HEK293 (cell line): ENCODE measurements around the gene RAD51C.

Experiments
- BCL11A ChIP-seq: fragments of 450-650 bp; formaldehyde crosslinking; IDR thresholded peaks from 2 replicates; pipeline ENCODE4 v1.5.1; 2016; ENCODE audit warnings: low read depth, missing biosample characterization, missing genetic modification characterization
- CTCF ChIP-seq: fragments of 450-650 bp; formaldehyde crosslinking; IDR thresholded peaks from 2 replicates; pipeline ENCODE4 v1.5.1; 2016; ENCODE audit warnings: missing biosample characterization, missing genetic modification characterization
- ELK4 ChIP-seq: IDR thresholded peaks from 2 replicates; pipeline ENCODE4 v1.6.1; 2011; ENCODE audit warnings: mild to moderate bottlenecking, low read depth, low read length, borderline replicate concordance
- REST ChIP-seq: fragments of 450-650 bp; formaldehyde crosslinking; IDR thresholded peaks from 2 replicates; pipeline ENCODE4 v1.5.1; 2016; ENCODE audit warnings: missing biosample characterization, missing genetic modification characterization
- SCRT1 ChIP-seq: fragments of 450-650 bp; formaldehyde crosslinking; IDR thresholded peaks from 2 replicates; pipeline ENCODE4 v1.5.1; 2016; ENCODE audit warnings: missing biosample characterization, missing genetic modification characterization, borderline replicate concordance
- ZBTB48 ChIP-seq: fragments of 450-650 bp; formaldehyde crosslinking; IDR thresholded peaks from 2 replicates; pipeline ENCODE4 v1.5.1; 2016; ENCODE audit warnings: missing biosample characterization, missing genetic modification characterization
- ZNF10 ChIP-seq: fragments of 450-650 bp; formaldehyde crosslinking; IDR thresholded peaks from 2 replicates; pipeline ENCODE4 v1.5.1; 2017; ENCODE audit warnings: missing biosample characterization, missing genetic modification characterization
- ZNF423 ChIP-seq: fragments of 450-650 bp; formaldehyde crosslinking; IDR thresholded peaks from 2 replicates; pipeline ENCODE4 v1.5.1; 2016; ENCODE audit warnings: missing biosample characterization, missing genetic modification characterization
- ZNF426 ChIP-seq: fragments of 450-650 bp; formaldehyde crosslinking; IDR thresholded peaks from 2 replicates; pipeline ENCODE4 v1.5.1; 2017; ENCODE audit warnings: missing biosample characterization, missing genetic modification characterization, mild to moderate bottlenecking, inconsistent platforms, moderate library complexity
- ZNF555 ChIP-seq: fragments of 450-650 bp; formaldehyde crosslinking; conservative IDR thresholded peaks from 2 replicates; pipeline ENCODE4 v1.5.1; 2017; ENCODE audit warnings: missing biosample characterization, mild to moderate bottlenecking, missing genetic modification characterization, inconsistent platforms
- ZNF658 ChIP-seq: fragments of 450-650 bp; formaldehyde crosslinking; IDR thresholded peaks from 2 replicates; pipeline ENCODE4; 2016; ENCODE audit warnings: missing biosample characterization, missing genetic modification characterization

GRCh38 chr17:58703137-58703915 is 10.9 kb downstream of the RAD51C start:
- TF ChIP-seq ZNF555 (tag by site-specific recombination): no peak
- no peak for TF ChIP-seq ZNF426
- no peak for TF ChIP-seq REST (tag by site-specific recombination)
- TF ChIP-seq CTCF (tag by site-specific recombination): no peak
- TF ChIP-seq ZBTB48 (tag by site-specific recombination): no peak
- TF ChIP-seq ZNF10 (tag by site-specific recombination): no peak
- TF ChIP-seq ZNF658 (tag by site-specific recombination): no peak
- TF ChIP-seq BCL11A (tag by site-specific recombination): no peak
- no peak for TF ChIP-seq SCRT1 (tag by site-specific recombination)
- TF ChIP-seq ELK4: no peak
- no peak for TF ChIP-seq ZNF423
